Lung (tissue), 12 donors: ENCODE measurements around the gene NPBWR2. TPM values are rescaled to one million over a fixed set of nuclear protein-coding genes. Genes with fewer than 3 reads are reported as not detected.
"Not testable (repeated sequence)": the region's sequence is repeated elsewhere in the genome, so short reads cannot be mapped to it uniquely, and the experiment has no call there.

ENCODE experiments used
- ATAC-seq: fragments of 200-7000 bp; cut with Tn5 transposase; one replicate; pipeline ENCODE4 v1.9.1; 2020; ENCODE audit warnings: moderate number of reproducible peaks; ENCODE audit not compliant: insufficient read depth, low FRiP score
- DNase-seq, 3 donors: peaks; one replicate each; pipeline ENCODE4 v3.0.0-alpha.2; 2013 to 2017
- H3K27ac ChIP-seq, 2 donors: one replicate each; pipeline ENCODE4 v1.5.1; 2013; ENCODE audit warnings: mild to moderate bottlenecking in 2 of 2, moderate library complexity in 2 of 2, control low read depth in 1 of 2, inconsistent platforms in 1 of 2, low read depth in 1 of 2, low read length in 1 of 2
- H3K27me3 ChIP-seq, 3 donors: one replicate each; pipeline ENCODE4 v1.5.1; 2013; ENCODE audit warnings: low read length in 2 of 3; ENCODE audit not compliant: control insufficient read depth in 3 of 3, insufficient read depth in 3 of 3
- H3K36me3 ChIP-seq, 4 donors: one replicate each; pipeline ENCODE4 v1.5.1; 2013; ENCODE audit warnings: low read length in 4 of 4, mild to moderate bottlenecking in 1 of 4, moderate library complexity in 1 of 4; ENCODE audit not compliant: control insufficient read depth in 4 of 4, insufficient read depth in 4 of 4
- H3K4me1 ChIP-seq, 5 donors: one replicate each; pipeline ENCODE4 v1.5.1; 2013; ENCODE audit warnings: low read length in 5 of 5, mild to moderate bottlenecking in 2 of 5, moderate library complexity in 1 of 5; ENCODE audit not compliant: control insufficient read depth in 5 of 5, insufficient read depth in 5 of 5
- H3K4me3 ChIP-seq: one replicate; pipeline ENCODE4 v1.5.1; 2013; ENCODE audit warnings: mild to moderate bottlenecking, control low read depth, moderate library complexity
- H3K9ac ChIP-seq, 2 donors: one replicate each; pipeline ENCODE4 v1.5.1; 2013; ENCODE audit warnings: low read length in 2 of 2, control low read depth in 1 of 2; ENCODE audit not compliant: insufficient read depth in 1 of 2
- H3K9me3 ChIP-seq, 4 donors: one replicate each; pipeline ENCODE4 v1.5.1; 2013; ENCODE audit warnings: low read length in 3 of 4, mild to moderate bottlenecking in 1 of 4, moderate library complexity in 1 of 4; ENCODE audit not compliant: control insufficient read depth in 4 of 4, insufficient read depth in 3 of 4
- WGBS, 2 donors: extraction: QIAGEN DNeasy Blood & Tissue Kit; methylation state at CpG; one replicate each; pipeline ENCODE4 v1.1.7; 2013; 5-methylcytosine and 5-hydroxymethylcytosine counted together
- polyA plus RNA-seq, 2 donors: library from polyadenylated mRNA; stranded (reverse); fragments of 200-250 nt; gene quantifications; one replicate each; pipeline ENCODE4 v1.2.1, GENCODE V29; 2013
- total RNA-seq, 2 donors: library from RNA; depleted of rRNA in 1 of 2; stranded (reverse); fragments of >200 nt in 1 of 2; gene quantifications; one replicate each; pipeline ENCODE4 v1.2.1, GENCODE V29; 2014 to 2021
- TF ChIP-seq, protein P1 (sequence below): IDR thresholded peaks from 2 replicates; pipeline ENCODE4 v1.5.1; 2012; ENCODE audit warnings: mild to moderate bottlenecking; ENCODE audit errors: control extremely low read depth, extremely low read depth
- donor health status: control.
- donor health status: control.
- donor health status: Bipolar disorder and iron deficiency.
- donor health status: healthy.
- donor health status: DM: yes; HTN: yes; CAD: no.

NPBWR2 gene
- total and polyA plus RNA-seq, 4 donors: not detected

DNA sequence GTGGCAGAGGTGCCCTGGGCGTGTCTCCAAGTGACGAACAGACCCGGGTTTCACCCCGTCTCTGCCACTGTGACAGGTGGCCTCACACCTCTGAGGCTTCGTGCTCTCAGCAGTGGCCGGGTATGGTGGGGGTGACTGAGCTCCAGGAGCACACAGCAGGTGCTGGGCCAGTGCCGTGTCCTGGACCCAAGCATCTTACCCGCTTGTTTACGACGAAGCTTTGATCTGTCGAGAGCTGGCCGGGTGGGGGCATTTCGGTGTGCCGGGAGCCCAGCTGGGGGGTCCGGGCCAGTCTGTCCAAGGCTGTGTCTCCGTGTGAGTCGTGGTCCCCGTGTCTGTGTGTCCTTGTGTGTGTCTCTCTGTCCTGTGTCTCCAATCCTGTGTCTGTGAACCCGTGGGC lies 16.0 kb downstream of the NPBWR2 start:
- WGBS, 2 donors: 71 to 87% methylated on average over 19 of the region's 19 CpGs
- no peak for ATAC-seq
- H3K36me3 ChIP-seq: no peaks in the 10 kb centered on the region
- H3K27me3 ChIP-seq: peaks cover 0 to 27% (median 5%) of the 10 kb centered on the region in 3 donors
- H3K9me3 ChIP-seq: no peaks in the 10 kb centered on the region
- H3K4me3 ChIP-seq: no peak overlapping the region
- H3K27ac ChIP-seq: no peak overlapping the region
- H3K4me1 ChIP-seq: no peaks in the 10 kb centered on the region
- TF ChIP-seq, protein P1, sequence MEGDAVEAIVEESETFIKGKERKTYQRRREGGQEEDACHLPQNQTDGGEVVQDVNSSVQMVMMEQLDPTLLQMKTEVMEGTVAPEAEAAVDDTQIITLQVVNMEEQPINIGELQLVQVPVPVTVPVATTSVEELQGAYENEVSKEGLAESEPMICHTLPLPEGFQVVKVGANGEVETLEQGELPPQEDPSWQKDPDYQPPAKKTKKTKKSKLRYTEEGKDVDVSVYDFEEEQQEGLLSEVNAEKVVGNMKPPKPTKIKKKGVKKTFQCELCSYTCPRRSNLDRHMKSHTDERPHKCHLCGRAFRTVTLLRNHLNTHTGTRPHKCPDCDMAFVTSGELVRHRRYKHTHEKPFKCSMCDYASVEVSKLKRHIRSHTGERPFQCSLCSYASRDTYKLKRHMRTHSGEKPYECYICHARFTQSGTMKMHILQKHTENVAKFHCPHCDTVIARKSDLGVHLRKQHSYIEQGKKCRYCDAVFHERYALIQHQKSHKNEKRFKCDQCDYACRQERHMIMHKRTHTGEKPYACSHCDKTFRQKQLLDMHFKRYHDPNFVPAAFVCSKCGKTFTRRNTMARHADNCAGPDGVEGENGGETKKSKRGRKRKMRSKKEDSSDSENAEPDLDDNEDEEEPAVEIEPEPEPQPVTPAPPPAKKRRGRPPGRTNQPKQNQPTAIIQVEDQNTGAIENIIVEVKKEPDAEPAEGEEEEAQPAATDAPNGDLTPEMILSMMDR: no peak
- no peak for DNase-seq
- no peak overlapping the region for H3K9ac ChIP-seq

DNA sequence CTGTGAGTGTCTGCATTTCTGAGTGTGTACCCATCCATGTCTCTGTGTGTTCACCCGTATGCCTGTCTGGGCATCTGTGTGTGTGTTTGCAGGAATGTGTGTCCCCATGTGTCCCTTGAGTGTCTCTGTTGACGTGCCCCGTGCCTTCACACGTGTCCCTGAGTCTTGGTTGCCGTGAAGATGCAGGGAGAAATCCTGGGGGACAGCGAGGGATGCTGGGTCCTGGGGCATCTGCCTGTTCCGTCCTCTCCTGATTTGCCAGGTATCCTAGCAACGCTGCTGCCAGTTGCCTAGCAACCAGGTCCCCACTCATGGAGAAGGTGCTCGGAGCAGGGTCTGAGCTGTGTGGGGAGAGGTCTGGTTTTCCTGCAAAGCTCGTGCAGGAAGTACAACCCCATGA lies 17.2 kb downstream of the NPBWR2 start:
- H3K36me3 ChIP-seq: no peaks in the 10 kb centered on the region
- no peak overlapping the region for H3K27ac ChIP-seq
- no peaks in the 10 kb centered on the region for H3K9me3 ChIP-seq
- DNase-seq (no peak), ATAC-seq (no peak)
- TF ChIP-seq, protein P1: no peak
- no peak overlapping the region for H3K9ac ChIP-seq
- peaks cover under 1 to 37% (median 13%) of the 10 kb centered on the region in 3 donors for H3K27me3 ChIP-seq
- 61 to 76% methylated on average over 10 of the region's 10 CpGs for WGBS, 2 donors
- no peaks in the 10 kb centered on the region for H3K4me1 ChIP-seq
- no peak overlapping the region for H3K4me3 ChIP-seq

DNA sequence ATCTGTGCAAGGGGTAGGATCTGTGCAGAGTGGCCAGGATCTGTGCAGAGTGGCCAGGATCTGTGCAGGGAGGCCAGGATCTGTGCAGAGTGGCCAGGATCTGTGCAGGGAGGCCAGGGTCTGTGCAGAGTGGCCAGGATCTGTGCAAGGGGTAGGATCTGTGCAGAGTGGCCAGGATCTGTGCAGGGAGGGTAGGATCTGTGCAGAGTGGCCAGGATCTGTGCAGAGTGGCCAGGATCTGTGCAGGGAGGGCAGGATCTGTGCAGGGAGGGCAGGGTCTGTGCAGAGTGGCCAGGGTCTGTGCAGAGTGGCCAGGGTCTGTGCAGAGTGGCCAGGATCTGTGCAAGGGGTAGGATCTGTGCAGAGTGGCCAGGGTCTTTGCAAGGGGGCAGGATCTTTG lies 18.8 kb downstream of the NPBWR2 start:
- H3K27ac ChIP-seq, H3K9ac ChIP-seq, ATAC-seq, H3K36me3 ChIP-seq, DNase-seq, H3K4me3 ChIP-seq, H3K9me3 ChIP-seq: not testable (repeated sequence)
- Histone ChIP-seq H3K27me3 (peaks cover 3 to 46% (median 18%) of the 10 kb centered on the region in 3 donors), H3K4me1 (peaks cover 0 to 15% (median 4%) of the 10 kb centered on the region in 5 donors)

DNA sequence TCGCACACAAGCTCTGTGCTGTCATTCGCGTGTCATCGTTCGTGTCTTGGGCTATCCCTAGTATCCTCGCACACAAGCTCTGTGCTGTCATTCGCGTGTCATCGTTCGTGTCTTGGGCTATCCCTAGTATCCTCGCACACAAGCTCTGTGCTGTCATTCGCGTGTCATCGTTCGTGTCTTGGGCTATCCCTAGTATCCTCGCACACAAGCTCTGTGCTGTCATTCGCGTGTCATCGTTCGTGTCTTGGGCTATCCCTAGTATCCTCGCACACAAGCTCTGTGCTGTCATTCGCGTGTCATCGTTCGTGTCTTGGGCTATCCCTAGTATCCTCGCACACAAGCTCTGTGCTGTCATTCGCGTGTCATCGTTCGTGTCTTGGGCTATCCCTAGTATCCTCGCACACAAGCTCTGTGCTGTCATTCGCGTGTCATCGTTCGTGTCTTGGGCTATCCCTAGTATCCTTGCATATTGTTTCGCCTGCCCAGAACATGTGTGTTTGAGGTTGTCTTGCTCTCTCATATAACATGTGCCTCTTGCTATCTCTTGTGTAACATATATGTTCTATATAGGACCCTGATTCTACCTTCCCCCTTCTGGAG lies 20.0 kb downstream of the NPBWR2 start:
- 95 to 98% methylated on average over 6 of the region's 36 CpGs for WGBS, 2 donors
- Histone ChIP-seq H3K27me3 (peaks cover 3 to 51% (median 18%) of the 10 kb centered on the region in 3 donors), H3K4me1 (peaks cover 0 to 24% (median 8%) of the 10 kb centered on the region in 5 donors)
- not testable (repeated sequence) for H3K4me3 ChIP-seq, DNase-seq, H3K36me3 ChIP-seq, H3K9ac ChIP-seq, ATAC-seq, H3K9me3 ChIP-seq, H3K27ac ChIP-seq
